ENCODE measurements around the gene GOSR2.
"Not testable (repeated sequence)": the region's sequence is repeated elsewhere in the genome, so short reads cannot be mapped to it uniquely, and the experiment has no call there.

Gene GOSR2

DNA sequence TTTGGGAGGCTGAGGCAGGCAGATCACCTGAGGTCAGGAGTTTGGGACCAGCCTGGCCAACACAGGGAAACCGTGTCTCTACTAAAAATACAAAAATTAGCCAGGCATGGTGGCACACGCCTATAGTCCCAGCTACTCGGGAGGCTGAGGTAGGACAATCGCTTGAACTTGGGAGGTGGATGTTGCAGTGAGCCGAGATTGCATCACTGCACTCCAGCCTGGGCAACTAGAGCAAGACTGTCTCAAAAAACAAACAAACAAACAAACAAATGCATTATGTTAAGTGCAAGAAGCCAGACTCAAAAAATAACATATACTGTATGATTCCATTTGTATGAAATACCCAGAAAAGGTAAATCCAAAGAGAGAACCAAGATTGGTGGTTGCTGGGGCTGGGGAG lies 65.0 kb downstream of the GOSR2 start:
- H3K4me3 ChIP-seq (ENCODE audit: low read depth, low read length); H3K79me2 ChIP-seq (ENCODE audit: control insufficient read depth, insufficient read depth, low read length, unreplicated experiment); H3K36me3 ChIP-seq (ENCODE audit: insufficient read depth, low read length); H2AFZ ChIP-seq (ENCODE audit: low read length, unreplicated experiment); H3K27ac ChIP-seq (ENCODE audit: low read depth, low read length); H3K4me1 ChIP-seq (ENCODE audit: control insufficient read depth, insufficient read depth, low read length, unreplicated experiment): not testable (repeated sequence)
- peaks cover 38% of the 10 kb centered on the region for H3K27me3 ChIP-seq (ENCODE audit: insufficient read depth, low read length)

DNA sequence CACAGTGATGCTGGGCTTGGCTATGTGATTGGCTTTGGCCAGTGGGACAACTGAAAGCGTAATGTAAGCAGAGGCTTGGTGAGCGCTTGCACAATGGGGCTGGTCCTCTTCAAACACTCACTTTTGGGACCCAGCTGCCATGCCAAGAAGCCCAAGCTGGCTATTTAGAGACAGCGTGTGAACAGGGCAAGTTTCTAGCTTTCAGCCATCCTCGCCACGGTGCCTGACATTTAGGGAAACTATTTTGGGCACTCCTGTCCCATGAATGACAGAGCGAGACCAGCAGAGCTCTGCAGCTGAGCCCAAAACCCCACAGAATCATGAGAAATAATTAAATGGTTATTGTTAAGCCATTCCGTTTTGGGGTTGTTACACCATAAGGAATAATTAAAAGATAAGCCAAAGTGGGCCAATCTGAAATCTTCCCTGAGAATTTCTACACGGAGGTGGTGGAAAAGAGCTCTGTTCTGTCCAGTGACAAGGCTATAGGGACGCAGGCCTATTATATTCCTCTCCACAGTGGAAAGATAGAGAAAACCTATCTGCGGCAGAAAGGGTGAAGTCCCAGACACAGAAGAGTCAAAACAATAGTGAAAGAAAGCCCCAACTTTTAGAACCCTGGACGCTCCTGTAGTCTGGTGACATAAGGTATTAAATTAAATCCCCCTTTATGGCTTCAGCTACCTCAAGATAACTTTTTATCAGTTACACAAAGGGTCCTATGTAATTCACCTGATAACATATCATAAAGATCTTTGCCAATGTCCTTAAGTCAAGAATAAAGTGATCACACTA lies 66.9 kb downstream of the GOSR2 start:
- H3K4me1 ChIP-seq (ENCODE audit: control insufficient read depth, insufficient read depth, low read length, unreplicated experiment), result no peaks in the 10 kb centered on the region
- no peak overlapping the region for H3K27ac ChIP-seq (ENCODE audit: low read depth, low read length)
- no peak overlapping the region for H2AFZ ChIP-seq (ENCODE audit: low read length, unreplicated experiment)
- no peak overlapping the region for H3K4me3 ChIP-seq (ENCODE audit: low read depth, low read length)
- no peaks in the 10 kb centered on the region for H3K36me3 ChIP-seq (ENCODE audit: insufficient read depth, low read length)
- no peaks in the 10 kb centered on the region for H3K79me2 ChIP-seq (ENCODE audit: control insufficient read depth, insufficient read depth, low read length, unreplicated experiment)
- peaks cover 33% of the 10 kb centered on the region for H3K27me3 ChIP-seq (ENCODE audit: insufficient read depth, low read length)

DNA sequence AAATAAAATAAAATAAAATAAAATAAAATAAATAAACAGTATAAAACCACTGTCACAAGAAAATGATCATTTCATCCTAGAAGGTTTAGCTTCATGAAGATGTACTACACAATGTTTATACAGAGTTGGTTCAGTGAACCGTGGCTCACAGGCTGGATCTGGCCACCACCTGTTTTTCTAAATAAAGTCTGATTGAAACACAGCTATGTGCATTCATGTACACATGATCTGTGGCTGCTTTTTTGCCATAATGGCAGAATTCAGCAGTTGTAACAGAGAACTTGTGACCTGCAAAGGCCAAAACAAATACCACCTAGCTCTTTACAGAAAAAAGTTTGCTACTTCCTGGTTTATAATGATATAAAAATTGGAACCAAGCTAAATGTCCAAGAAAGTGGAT lies 68.7 kb downstream of the GOSR2 start:
- H3K4me3 ChIP-seq (ENCODE audit: low read depth, low read length), result no peak overlapping the region
- peaks cover 29% of the 10 kb centered on the region for H3K27me3 ChIP-seq (ENCODE audit: insufficient read depth, low read length)
- H3K27ac ChIP-seq (ENCODE audit: low read depth, low read length), result no peak overlapping the region
- H3K36me3 ChIP-seq (ENCODE audit: insufficient read depth, low read length), result no peaks in the 10 kb centered on the region
- no peak overlapping the region for H2AFZ ChIP-seq (ENCODE audit: low read length, unreplicated experiment)
- no peaks in the 10 kb centered on the region for H3K79me2 ChIP-seq (ENCODE audit: control insufficient read depth, insufficient read depth, low read length, unreplicated experiment)
- no peaks in the 10 kb centered on the region for H3K4me1 ChIP-seq (ENCODE audit: control insufficient read depth, insufficient read depth, low read length, unreplicated experiment)

Measured in ACC112 (cell line).